K562 (cell line): Measurements from ENCODE around the gene SRD5A2. TPM values are rescaled to one million over a fixed set of nuclear protein-coding genes. Genes with fewer than 3 reads are reported as not detected.

Source experiments
- ATAC-seq: fragments of 200-7000 bp; cut with Tn5 transposase; 3 replicates; pipeline ENCODE4 v1.9.1; 2020; ENCODE audit warnings: moderate library complexity
- BruUV-seq: library from RNA; stranded (reverse); fragments of 400-500 nt; replicated peaks from 2 replicates; lab custom pipeline; 2021; lab: Mats Ljungman, UMichigan
- CTCF ChIA-PET: fragments of 300-600 bp; formaldehyde crosslinking; extraction: SDS; loops from one replicate; lab custom pipeline; 2021; ENCODE audit warnings: low intra/inter-chr PET ratio; lab: Yijun Ruan, JAX
- POLR2A ChIA-PET: fragments of 300-600, 350-650 bp; sonication (Branson Sonifier 250); formaldehyde crosslinking; extraction: SDS; loops from one replicate; lab custom pipeline; 2021; ENCODE audit warnings: antibody characterized with exemption, inconsistent platforms; lab: Yijun Ruan, JAX
- DNase-seq, 4 experiments: peaks; one replicate each; pipeline versions ENCODE4 v3.0.0 to v3.0.0-alpha.2; 2011 to 2018; ENCODE audit warnings: low spot score in 3 of 4, mixed read lengths in 3 of 4; ENCODE audit errors: extremely low read depth in 1 of 4
- FAIRE-seq: peaks from 2 replicates; lab custom pipeline; 2011; peaks lifted over from hg19 to GRCh38; lab: Jason Lieb, UNC
- H2AFZ ChIP-seq: 2 replicates; pipeline ENCODE4 v1.6.0; 2011; ENCODE audit warnings: low read depth, low read length, control low read depth, inconsistent platforms
- H3K27ac ChIP-seq: fragments of 200-600 bp; 3 replicates; pipeline ENCODE4 v1.8.0; 2011; ENCODE audit warnings: low read depth, mild to moderate bottlenecking, control low read depth, inconsistent platforms, low read length, moderate library complexity, mixed read lengths; ENCODE audit errors: extremely low read depth
- H3K27me3 ChIP-seq, 2 experiments: fragments of 300-600 bp in 1 of 2; 2 replicates in 1 of 2; 3 replicates in 1 of 2; pipeline versions ENCODE4 v1.6.0 to v1.8.0; 2011; ENCODE audit warnings: inconsistent platforms in 2 of 2, low read length in 2 of 2, mild to moderate bottlenecking in 1 of 2, mixed read lengths in 1 of 2, moderate library complexity in 1 of 2; ENCODE audit not compliant: control insufficient read depth in 2 of 2, insufficient read depth in 2 of 2
- H3K36me3 ChIP-seq: fragments of 300-600 bp; 3 replicates; pipeline ENCODE4 v1.8.0; 2011; ENCODE audit warnings: mild to moderate bottlenecking, low read length, inconsistent platforms; ENCODE audit not compliant: control insufficient read depth, insufficient read depth
- H3K4me1 ChIP-seq, 2 experiments: fragments of 200-600 bp in 1 of 2; replicated peaks in 1 of 2; 2 replicates in 1 of 2; 3 replicates in 1 of 2; pipeline versions ENCODE4 v1.5.1 to v1.8.0; 2011; ENCODE audit warnings: inconsistent platforms in 2 of 2, low read length in 2 of 2, mild to moderate bottlenecking in 1 of 2, mixed read lengths in 1 of 2, moderate library complexity in 1 of 2; ENCODE audit not compliant: control insufficient read depth in 2 of 2, insufficient read depth in 2 of 2
- H3K4me2 ChIP-seq: 2 replicates; pipeline ENCODE4 v1.6.1; 2011; ENCODE audit warnings: low read length, control low read depth, inconsistent platforms, mixed read lengths; ENCODE audit not compliant: insufficient read depth
- H3K4me3 ChIP-seq: fragments of 200-600 bp; sonication (generic), shearing (Covaris generic); 2 replicates; pipeline ENCODE4 v1.5.1; 2016; ENCODE audit warnings: control low read depth, inconsistent platforms
- H3K79me2 ChIP-seq: fragments of 200-600 bp; 3 replicates; pipeline ENCODE4 v1.8.0; 2011; ENCODE audit warnings: low read length, inconsistent platforms; ENCODE audit not compliant: control insufficient read depth, insufficient read depth
- H3K9ac ChIP-seq, 2 experiments: 2 replicates each; pipeline versions ENCODE4 v1.6.0 to v1.6.1; 2011; ENCODE audit warnings: low read depth in 2 of 2, low read length in 2 of 2, control low read depth in 1 of 2, inconsistent platforms in 1 of 2, mild to moderate bottlenecking in 1 of 2, mixed read lengths in 1 of 2; ENCODE audit not compliant: insufficient read depth in 1 of 2
- H3K9me1 ChIP-seq: one replicate; pipeline ENCODE4 v1.6.0; 2011; ENCODE audit warnings: inconsistent platforms, mild to moderate bottlenecking, low read length, moderate library complexity; ENCODE audit not compliant: control insufficient read depth, insufficient read depth
- H3K9me3 ChIP-seq: replicated peaks from 2 replicates; pipeline ENCODE4 v1.5.1; 2011; ENCODE audit warnings: low read depth, low read length, inconsistent platforms; ENCODE audit not compliant: control insufficient read depth, insufficient read depth
- H4K20me1 ChIP-seq: replicated peaks from 2 replicates; pipeline ENCODE4 v1.6.1; 2011; ENCODE audit warnings: low read length, inconsistent platforms, mixed read lengths; ENCODE audit not compliant: control insufficient read depth, insufficient read depth
- FOXK1 ChIP-seq: sonication (generic); formaldehyde crosslinking; IDR thresholded peaks from 2 replicates; pipeline ENCODE4 v1.8.0; 2022; ENCODE audit warnings: missing genetic modification reagents, mild to moderate bottlenecking, borderline replicate concordance
- NFATC3 ChIP-seq: fragments of 450-650 bp; IDR thresholded peaks from 2 replicates; pipeline ENCODE4 v1.6.1; 2017; ENCODE audit warnings: mild to moderate bottlenecking
- RNF2 ChIP-seq: sonication (generic); IDR thresholded peaks from 2 replicates; pipeline ENCODE4 v1.6.1; 2016
- SMARCA4 ChIP-seq: fragments of 450-650 bp; IDR thresholded peaks from 2 replicates; pipeline ENCODE4 v1.6.1; 2016
- SMARCE1 ChIP-seq: fragments of 450-650 bp; IDR thresholded peaks from 2 replicates; pipeline ENCODE4 v1.7.1; 2016; ENCODE audit warnings: mild to moderate bottlenecking
- ZNF174 ChIP-seq: fragments of 250-450 bp; sonication (Bioruptor Pico); IDR thresholded peaks from 2 replicates; pipeline ENCODE4 v1.4.0; 2020; ENCODE audit warnings: mild to moderate bottlenecking
- ZSCAN29 ChIP-seq: fragments of 450-650 bp; IDR thresholded peaks from 2 replicates; pipeline ENCODE4 v1.6.1; 2017
- WGBS: fragments of 100-300 bp; shearing (Covaris generic); methylation state at CpG from one replicate; pipeline ENCODE4 v1.1.6; 2016; ENCODE audit warnings: low coverage, mixed read lengths; ENCODE audit not compliant: insufficient coverage; ENCODE audit errors: missing lambda C conversion rate; 5-methylcytosine and 5-hydroxymethylcytosine counted together
- in situ Hi-C: fragments of 300-500 bp; cut with MboI; formaldehyde crosslinking; loops from 4 replicates; pipeline ENCODE4 v1.15.0; 2018; ENCODE audit warnings: inconsistent platforms, mixed read lengths
- intact Hi-C: fragments of 100-400 bp; cut with micrococcal nuclease; formaldehyde crosslinking; loops from 2 replicates; pipeline ENCODE4 v1.14.2; 2022
- polyA plus RNA-seq, 8 experiments: library from polyadenylated mRNA; depleted of rRNA in 4 of 8; stranded (reverse) in 5 of 8; unstranded in 3 of 8; fragments of >200 nt; fragmentation: Nextera tagmentation in 2 of 8; fragmentation: Illumina TruSeq in 1 of 8; extraction: Ambion mirVana in 2 of 8; extraction: Trizol in 1 of 8; gene quantifications; 2 replicates each; pipeline versions ENCODE4 v1.2.1 to v1.2.3, GENCODE V29; 2011 to 2014; ENCODE audit warnings: inconsistent platforms in 1 of 8, missing spikeins in 1 of 8
- total RNA-seq, 7 experiments: library from RNA; depleted of rRNA in 6 of 7; stranded (reverse); fragments of >200 nt in 6 of 7; fragmentation: Illumina TruSeq in 2 of 7; extraction: Trizol in 2 of 7; gene quantifications; 2 replicates each; pipeline versions ENCODE4 v1.2.1 to v1.2.3, GENCODE V29; 2011 to 2021; ENCODE audit warnings: low replicate concordance in 1 of 7
- TF ChIP-seq, protein P1 (sequence below): fragments of 450-650 bp; formaldehyde crosslinking; IDR thresholded peaks from 2 replicates; pipeline ENCODE4 v1.4.0; 2020; ENCODE audit warnings: mild to moderate bottlenecking

SRD5A2 gene
- total and polyA plus RNA-seq, 9 of the 15 experiments (the other 6 are each of a cell fraction or from before 2014, with no cell fraction given): 0.03 TPM; not detected in 8

- intact Hi-C loops: no loop called here
- no peak for TF ChIP-seq ZSCAN29
- no peak for TF ChIP-seq RNF2
- TF ChIP-seq SMARCE1: no peak
- no peak for TF ChIP-seq ZNF174 (CRISPR knock-in tag)
- TF ChIP-seq SMARCA4: no peak
- no peak for TF ChIP-seq FOXK1
- no peak for TF ChIP-seq NFATC3
- TF ChIP-seq, protein P1, sequence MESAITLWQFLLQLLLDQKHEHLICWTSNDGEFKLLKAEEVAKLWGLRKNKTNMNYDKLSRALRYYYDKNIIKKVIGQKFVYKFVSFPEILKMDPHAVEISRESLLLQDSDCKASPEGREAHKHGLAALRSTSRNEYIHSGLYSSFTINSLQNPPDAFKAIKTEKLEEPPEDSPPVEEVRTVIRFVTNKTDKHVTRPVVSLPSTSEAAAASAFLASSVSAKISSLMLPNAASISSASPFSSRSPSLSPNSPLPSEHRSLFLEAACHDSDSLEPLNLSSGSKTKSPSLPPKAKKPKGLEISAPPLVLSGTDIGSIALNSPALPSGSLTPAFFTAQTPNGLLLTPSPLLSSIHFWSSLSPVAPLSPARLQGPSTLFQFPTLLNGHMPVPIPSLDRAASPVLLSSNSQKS (CRISPR knock-in tag): no peak
- FAIRE-seq: no peak
- no peaks in the 10 kb centered on the region for H3K79me2 ChIP-seq
- no peaks in the 10 kb centered on the region for H4K20me1 ChIP-seq
- H3K4me3 ChIP-seq: no peak overlapping the region
- no peak overlapping the region for H2AFZ ChIP-seq
- H3K9me1 ChIP-seq: no peaks in the 10 kb centered on the region
- 1% methylated on average over 27 of the region's 35 CpGs for WGBS
- peaks cover 0 to 7% of the 10 kb centered on the region in 2 experiments; a peak in 1 of 5 replicates for H3K4me1 ChIP-seq
- ATAC-seq: no peak
- no peak overlapping the region for H3K9ac ChIP-seq
- H3K9me3 ChIP-seq: no peaks in the 10 kb centered on the region
- no peak for DNase-seq
- CTCF ChIA-PET: no interaction called here
- POLR2A ChIA-PET: no interaction called here
- no peak overlapping the region for H3K4me2 ChIP-seq
- H3K27ac ChIP-seq: no peak overlapping the region
- in situ Hi-C loops: no loop called here
- BruUV-seq: no TSS peak
- H3K36me3 ChIP-seq: no peaks in the 10 kb centered on the region
- H3K27me3 ChIP-seq: peaks cover 15 to 32% of the 10 kb centered on the region in 2 experiments; a peak in 3 of 5 replicates
These were observed 522 bp upstream of the SRD5A2 start for GRCh38 chr2:31581124-31581795.
